ENCODE measurements around the gene TREML4. TPM values are rescaled to one million over a fixed set of nuclear protein-coding genes. Genes with fewer than 3 reads are reported as not detected.

The TREML4 gene
- total RNA-seq, 3 donors from 2014 or later (not counting 1 experiment from before 2014, with no cell fraction given) = 0.21 to 2.1 (median 0.32) TPM

GRCh38 chr6:41200296-41200900, 27.8 kb upstream of the TREML4 start:
- Mint-ChIP-seq H3K4me3 (peak overlapping the region; percentile 55), H3K27ac (peak overlapping the region; percentile 95 to 99), H3K9me3 (no peaks in the 10 kb centered on the region), H3K36me3 (no peaks in the 10 kb centered on the region), H3K4me1 (peaks cover 75 to 79% of the 10 kb centered on the region in 2 donors), H3K27me3 (ENCODE audit: low read depth in 2 of 2) (no peaks in the 10 kb centered on the region)
- Histone ChIP-seq H3K27ac (ENCODE audit: low read length) (peak overlapping the region; percentile 98), H3K27me3 (ENCODE audit: control insufficient read depth, insufficient read depth, low read length) (no peaks in the 10 kb centered on the region), H3K9me3 (ENCODE audit: control insufficient read depth, insufficient read depth, low read length) (no peaks in the 10 kb centered on the region), H3K36me3 (ENCODE audit: control insufficient read depth, insufficient read depth, low read length) (no peaks in the 10 kb centered on the region), H3K4me3 (ENCODE audit: low read length) (peak overlapping the region; percentile 13), H3K4me1 (ENCODE audit: control insufficient read depth, insufficient read depth, low read length) (peaks cover 39% of the 10 kb centered on the region)
- ATAC-seq = peak; percentile 56 to 73 (median 64)
- peak; percentile 44 to 80 for DNase-seq
- intact Hi-C loops (cut with micrococcal nuclease) = no loop called here
- no peak for TF ChIP-seq CTCF (IDR thresholded peaks at IDR 0.05)
- 0% methylated on average over 1 of the region's 2 CpGs for WGBS (ENCODE audit: insufficient coverage)

- TF ChIP-seq CTCF (IDR thresholded peaks at IDR 0.05) = no peak
- 12% methylated on average over 11 of the region's 12 CpGs for WGBS (ENCODE audit: insufficient coverage)
- intact Hi-C loops (cut with micrococcal nuclease) = no loop called here
- Histone ChIP-seq H3K27me3 (ENCODE audit: control insufficient read depth, insufficient read depth, low read length) (no peaks in the 10 kb centered on the region), H3K27ac (ENCODE audit: low read length) (peak within 1 kb of the TSS; percentile 98), H3K36me3 (ENCODE audit: control insufficient read depth, insufficient read depth, low read length) (no peaks in the 10 kb centered on the region), H3K9me3 (ENCODE audit: control insufficient read depth, insufficient read depth, low read length) (no peaks in the 10 kb centered on the region), H3K4me1 (ENCODE audit: control insufficient read depth, insufficient read depth, low read length) (peaks cover 39% of the 10 kb centered on the region), H3K4me3 (ENCODE audit: low read length) (peak within 1 kb of the TSS; percentile 13)
- peak in 1 of 2 donors; percentile 54 for DNase-seq
- peak within 1 kb of the TSS; percentile 95 to 99 for H3K27ac Mint-ChIP-seq
- no peaks in the 10 kb centered on the region for H3K27me3 Mint-ChIP-seq (ENCODE audit: low read depth in 2 of 2)
- peaks cover 75 to 81% of the 10 kb centered on the region in 2 donors for H3K4me1 Mint-ChIP-seq
- no peaks in the 10 kb centered on the region for H3K9me3 Mint-ChIP-seq
- H3K4me3 Mint-ChIP-seq = peak within 1 kb of the TSS; percentile 55
- H3K36me3 Mint-ChIP-seq = no peaks in the 10 kb centered on the region
- ATAC-seq = peak in 1 of 3 donors; percentile 30
Observed at GRCh38 chr6:41200901-41201763, 27.0 kb upstream of the TREML4 start, which contains the start of gene TREML2. TSS of gene TREML2 (minus strand) at chr6:41201149. CDS start at chr6:41201008, 141 bp downstream.

- Histone ChIP-seq H3K4me1 (ENCODE audit: control insufficient read depth, insufficient read depth, low read length) (peaks cover 39% of the 10 kb centered on the region), H3K27ac (ENCODE audit: low read length) (peak overlapping the region; percentile 98), H3K9me3 (ENCODE audit: control insufficient read depth, insufficient read depth, low read length) (no peaks in the 10 kb centered on the region), H3K27me3 (ENCODE audit: control insufficient read depth, insufficient read depth, low read length) (no peaks in the 10 kb centered on the region), H3K4me3 (ENCODE audit: low read length) (no peak overlapping the region), H3K36me3 (ENCODE audit: control insufficient read depth, insufficient read depth, low read length) (no peaks in the 10 kb centered on the region)
- 34% methylated on average over 8 of the region's 8 CpGs for WGBS (ENCODE audit: insufficient coverage)
- H3K27ac Mint-ChIP-seq = peak overlapping the region; percentile 95 to 99
- H3K9me3 Mint-ChIP-seq = no peaks in the 10 kb centered on the region
- ATAC-seq (peak in 1 of 3 donors; percentile 31), DNase-seq (peak in 1 of 2 donors; percentile 24)
- peaks cover 70 to 78% of the 10 kb centered on the region in 2 donors for H3K4me1 Mint-ChIP-seq
- H3K27me3 Mint-ChIP-seq (ENCODE audit: low read depth in 2 of 2) = no peaks in the 10 kb centered on the region
- H3K4me3 Mint-ChIP-seq = peak overlapping the region; percentile 55
- no peaks in the 10 kb centered on the region for H3K36me3 Mint-ChIP-seq
- intact Hi-C loops (cut with micrococcal nuclease) = no loop called here
- TF ChIP-seq CTCF (IDR thresholded peaks at IDR 0.05) = no peak
Observed at GRCh38 chr6:41201764-41202173, 26.4 kb upstream of the TREML4 start.
